BJ (cell line): ENCODE data around the gene WDR13. TPM values are rescaled to one million over a fixed set of nuclear protein-coding genes. Genes with fewer than 3 reads are reported as not detected.
"Not testable (repeated sequence)": the region's sequence is repeated elsewhere in the genome, so short reads cannot be mapped to it uniquely, and the experiment has no call there.

ENCODE experiments used
- CTCF ChIA-PET: fragments of 350-600 bp; formaldehyde crosslinking; extraction: SDS; loops from one replicate; lab custom pipeline; 2021; ENCODE audit warnings: antibody characterized with exemption, inconsistent platforms; lab: Yijun Ruan, JAX
- POLR2A ChIA-PET: fragments of 300-600 bp; sonication (Branson Sonifier 250); formaldehyde crosslinking; extraction: SDS; loops from one replicate; lab custom pipeline; 2021; ENCODE audit warnings: antibody characterized with exemption; lab: Charles Lee
- DNase-seq: peaks from one replicate; pipeline ENCODE4 v3.0.0-alpha.2; 2011; ENCODE audit warnings: low read depth
- H3K27me3 ChIP-seq: 2 replicates; pipeline ENCODE4 v1.6.0; 2011; ENCODE audit warnings: low read length; ENCODE audit not compliant: control insufficient read depth, insufficient read depth
- H3K36me3 ChIP-seq: 2 replicates; pipeline ENCODE4 v1.5.1; 2011; ENCODE audit warnings: low read length; ENCODE audit not compliant: control insufficient read depth, insufficient read depth
- H3K4me3 ChIP-seq: 2 replicates; pipeline ENCODE4 v1.5.1; 2011; ENCODE audit warnings: low read depth, mild to moderate bottlenecking, control low read depth, low read length
- polyA plus RNA-seq: library from polyadenylated mRNA; depleted of rRNA; stranded (reverse); fragments of >200 nt; gene quantifications from 2 replicates; pipeline ENCODE4 v1.2.3, GENCODE V29; 2011; rRNA removed
- small RNA-seq: library from RNA; depleted of rRNA; stranded (forward); fragments of <200 nt; gene quantifications from one replicate; pipeline ENCODE3, GENCODE V24; 2012; ENCODE audit warnings: low replicate concordance, low read depth; ENCODE audit not compliant: insufficient read length
- TF ChIP-seq, protein P1 (sequence below): IDR thresholded peaks from 2 replicates; pipeline ENCODE4 v1.5.1; 2011; ENCODE audit warnings: low read depth, mild to moderate bottlenecking, control low read depth, inconsistent platforms, low read length, moderate library complexity; ENCODE audit not compliant: insufficient read depth

The WDR13 gene
- polyA plus RNA-seq, 1 experiment = 119 TPM

DNA sequence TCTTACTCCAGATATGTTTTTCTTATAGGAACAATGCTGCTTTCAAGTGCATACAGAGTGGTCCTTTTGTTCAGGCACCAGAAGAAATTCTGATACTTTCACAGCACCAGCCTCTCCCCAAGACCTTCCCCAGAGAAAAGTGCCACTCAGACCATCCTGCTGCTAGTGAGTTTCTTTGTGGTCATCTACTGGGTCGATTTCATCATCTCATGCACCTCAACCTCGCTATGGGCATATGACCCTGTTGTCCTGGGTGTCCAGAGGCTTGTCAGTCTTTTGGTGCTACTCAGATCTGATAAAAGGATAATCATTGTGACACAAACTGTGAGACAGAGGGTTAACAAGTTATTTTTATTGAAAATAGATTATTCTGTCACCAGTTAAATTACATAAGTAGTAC is 39.5 kb downstream of the WDR13 start:
- no peaks in the 10 kb centered on the region for H3K27me3 ChIP-seq
- DNase-seq = no peak
- TF ChIP-seq, protein P1, sequence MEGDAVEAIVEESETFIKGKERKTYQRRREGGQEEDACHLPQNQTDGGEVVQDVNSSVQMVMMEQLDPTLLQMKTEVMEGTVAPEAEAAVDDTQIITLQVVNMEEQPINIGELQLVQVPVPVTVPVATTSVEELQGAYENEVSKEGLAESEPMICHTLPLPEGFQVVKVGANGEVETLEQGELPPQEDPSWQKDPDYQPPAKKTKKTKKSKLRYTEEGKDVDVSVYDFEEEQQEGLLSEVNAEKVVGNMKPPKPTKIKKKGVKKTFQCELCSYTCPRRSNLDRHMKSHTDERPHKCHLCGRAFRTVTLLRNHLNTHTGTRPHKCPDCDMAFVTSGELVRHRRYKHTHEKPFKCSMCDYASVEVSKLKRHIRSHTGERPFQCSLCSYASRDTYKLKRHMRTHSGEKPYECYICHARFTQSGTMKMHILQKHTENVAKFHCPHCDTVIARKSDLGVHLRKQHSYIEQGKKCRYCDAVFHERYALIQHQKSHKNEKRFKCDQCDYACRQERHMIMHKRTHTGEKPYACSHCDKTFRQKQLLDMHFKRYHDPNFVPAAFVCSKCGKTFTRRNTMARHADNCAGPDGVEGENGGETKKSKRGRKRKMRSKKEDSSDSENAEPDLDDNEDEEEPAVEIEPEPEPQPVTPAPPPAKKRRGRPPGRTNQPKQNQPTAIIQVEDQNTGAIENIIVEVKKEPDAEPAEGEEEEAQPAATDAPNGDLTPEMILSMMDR = no peak
- POLR2A ChIA-PET = no interaction called here
- no peak overlapping the region for H3K4me3 ChIP-seq
- no peaks in the 10 kb centered on the region for H3K36me3 ChIP-seq
- CTCF ChIA-PET = no interaction called here

DNA sequence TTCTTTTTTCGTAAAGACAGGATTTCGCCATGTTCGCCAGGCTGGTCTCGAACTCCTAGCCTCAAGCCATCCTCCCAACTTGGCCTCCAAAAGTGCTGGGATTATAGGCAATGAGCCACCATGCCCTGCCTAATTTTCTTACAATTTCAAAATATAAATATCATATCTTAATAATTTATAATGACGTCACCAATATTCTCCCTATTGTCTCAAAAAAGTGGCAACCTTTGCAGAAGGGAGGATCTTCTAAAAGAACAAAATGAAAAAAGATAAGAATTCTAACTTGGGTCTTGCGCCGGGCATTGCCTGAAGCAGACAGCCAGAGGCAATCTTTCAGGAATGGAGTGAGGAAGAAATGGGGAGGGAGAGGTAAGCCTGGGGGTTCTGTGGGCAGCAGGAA is 48.4 kb downstream of the WDR13 start:
- no peaks in the 10 kb centered on the region for H3K27me3 ChIP-seq
- ChIA-PET CTCF (no interaction called here), POLR2A (interaction anchor here (0.6 kb wide), 1 partner anchor 72 kb away, joined by 3 read pairs; the partner anchor contains the start of gene RBM3)
- H3K36me3 ChIP-seq = no peaks in the 10 kb centered on the region
- H3K4me3 ChIP-seq = no peak overlapping the region
- TF ChIP-seq, protein P1 = no peak
- DNase-seq = no peak

DNA sequence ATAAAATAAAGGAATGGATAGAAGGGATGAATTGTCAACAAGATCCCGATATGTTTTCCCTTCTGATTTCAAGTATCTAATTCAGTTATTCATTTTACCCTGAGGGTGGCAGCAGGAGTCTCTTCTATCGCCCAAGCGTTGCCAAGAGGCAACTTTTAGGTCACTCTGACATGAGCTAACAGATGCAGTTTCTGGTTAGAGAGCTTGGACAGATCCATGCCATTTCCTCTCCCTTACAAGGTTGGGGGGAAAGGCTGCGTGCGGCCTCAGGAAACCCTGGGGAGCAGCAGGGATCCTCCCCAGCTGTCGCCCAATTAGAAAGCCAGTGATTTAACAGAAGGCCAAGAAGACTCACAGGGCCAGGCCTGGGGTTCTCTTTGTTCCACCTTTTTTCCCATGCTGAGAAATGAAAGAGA is 51.1 kb downstream of the WDR13 start:
- CTCF ChIA-PET = interaction anchor here (1.4 kb wide), 1 partner anchor 89 kb away, joined by 4 read pairs; no protein-coding TSS in a partner anchor
- Histone ChIP-seq H3K36me3 (no peaks in the 10 kb centered on the region), H3K27me3 (peaks cover 2% of the 10 kb centered on the region; the same call in 1 of the 2 replicates), H3K4me3 (no peak overlapping the region)
- POLR2A ChIA-PET = no interaction called here
- peak; percentile 6 for DNase-seq
- TF ChIP-seq, protein P1 = peak; percentile 25; the same call in 1 of the 2 replicates

DNA sequence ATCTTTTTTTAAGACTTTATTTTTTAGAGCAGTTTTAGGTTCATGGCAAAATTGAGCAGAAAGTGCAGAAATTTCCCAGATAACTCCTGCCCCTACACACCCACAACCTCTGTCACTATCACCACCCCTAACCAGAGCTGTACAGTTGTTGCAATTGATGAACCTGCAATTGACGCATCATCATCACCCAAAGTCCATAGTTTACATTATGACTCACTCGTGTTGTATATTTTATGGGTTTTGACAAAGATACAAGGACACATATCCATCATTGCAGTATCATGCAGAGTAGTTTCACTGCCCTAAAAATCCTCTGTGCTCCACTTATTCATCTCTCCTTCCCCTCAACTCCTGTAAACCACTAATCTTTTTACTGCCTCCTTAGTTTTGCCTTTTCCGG is 51.8 kb downstream of the WDR13 start:
- H3K4me3 ChIP-seq = no peak overlapping the region
- ChIA-PET CTCF (interaction anchor here (0.6 to 1.4 kb wide), 2 partner anchors 88 to 1107 kb away, joined by 4 read pairs; no protein-coding TSS in a partner anchor), POLR2A (no interaction called here)
- TF ChIP-seq, protein P1 = no peak
- H3K36me3 ChIP-seq = no peaks in the 10 kb centered on the region
- H3K27me3 ChIP-seq = peaks cover 2% of the 10 kb centered on the region; the same call in 1 of the 2 replicates
- no peak for DNase-seq

DNA sequence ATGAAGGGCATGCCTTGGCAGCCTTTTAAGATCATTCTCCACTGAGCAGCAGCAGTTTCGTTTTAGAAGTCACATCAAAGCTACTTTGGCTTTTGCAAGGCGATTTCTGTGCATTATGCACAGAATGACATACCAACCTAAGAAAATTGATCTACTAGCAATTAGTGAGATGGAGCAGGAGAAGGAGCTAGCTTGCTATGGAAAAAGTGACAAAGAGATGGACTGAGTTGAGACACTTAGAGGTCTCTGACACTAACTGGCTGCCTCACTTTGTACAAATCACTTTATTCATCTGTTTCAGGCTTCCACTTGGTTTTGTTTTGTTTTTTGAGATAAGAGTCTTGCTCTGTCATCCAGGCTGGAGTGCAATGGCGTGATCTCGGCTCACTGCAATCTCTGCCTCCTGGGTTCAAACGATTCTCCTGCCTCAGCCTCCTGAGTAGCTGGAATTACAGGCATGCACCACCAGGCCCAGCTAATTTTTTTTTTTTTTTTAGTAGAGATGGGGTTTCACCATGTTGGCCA is 54.8 kb downstream of the WDR13 start:
- DNase-seq, H3K27me3 ChIP-seq, POLR2A ChIA-PET, H3K4me3 ChIP-seq, CTCF ChIA-PET, H3K36me3 ChIP-seq: not testable (repeated sequence)

DNA sequence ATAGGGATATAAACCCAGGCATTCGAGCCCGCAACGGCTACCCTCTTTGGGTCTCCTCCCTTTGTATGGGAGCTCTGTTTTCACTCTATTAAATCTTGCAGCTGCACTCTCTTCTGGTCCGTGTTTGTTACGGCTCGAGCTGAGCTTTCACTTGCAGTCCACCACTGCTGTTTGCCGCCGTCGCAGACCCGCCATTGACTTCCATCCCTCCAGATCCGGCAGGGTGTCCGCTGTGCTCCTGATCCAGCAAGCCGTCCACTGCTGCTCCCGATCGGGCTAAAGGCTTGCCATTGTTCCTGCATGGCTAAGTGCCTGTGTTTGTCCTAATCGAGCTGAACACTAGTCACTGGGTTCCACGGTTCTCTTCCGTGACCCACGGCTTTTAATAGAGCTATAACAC is 57.5 kb downstream of the WDR13 start:
- H3K36me3 ChIP-seq, H3K27me3 ChIP-seq, CTCF ChIA-PET, DNase-seq, H3K4me3 ChIP-seq, POLR2A ChIA-PET: not testable (repeated sequence)

Small RNA genes within 50 kb of the gene (small RNA-seq; reads per million reads assigned to genes)
- not detected for gene MRPL32P1

Other genes starting within 250 kb of the WDR13 start
- gene SSX3, start 240.8 kb upstream of the WDR13 start, polyA plus RNA-seq = not detected in 2 replicates
- gene SSX4, start 214.0 kb upstream of the WDR13 start, polyA plus RNA-seq = not detected in 2 replicates
- not detected in 2 replicates for gene SSX4B, start 185.5 kb upstream of the WDR13 start, polyA plus RNA-seq
- gene SLC38A5, start 127.2 kb upstream of the WDR13 start, polyA plus RNA-seq = 3.5 and 5.3 TPM in 2 replicates
- 24.5 and 44.3 TPM in 2 replicates for gene FTSJ1, start 121.3 kb upstream of the WDR13 start, polyA plus RNA-seq
- gene PORCN, start 88.5 kb upstream of the WDR13 start, polyA plus RNA-seq = 9.9 and 18.0 TPM in 2 replicates
- 28.3 and 36.1 TPM in 2 replicates for gene EBP, start 75.7 kb upstream of the WDR13 start, polyA plus RNA-seq
- 10.6 and 17.8 TPM in 2 replicates for gene TBC1D25, start 57.8 kb upstream of the WDR13 start, polyA plus RNA-seq
- 333 and 406 TPM in 2 replicates for gene RBM3, start 23.0 kb upstream of the WDR13 start, polyA plus RNA-seq
- 0.06 and 0.12 TPM in 2 replicates for gene WAS, start 86.3 kb downstream of the WDR13 start, polyA plus RNA-seq
- gene SUV39H1, start 99.2 kb downstream of the WDR13 start, polyA plus RNA-seq = 4.1 and 9.7 TPM in 2 replicates
- not detected in 2 replicates for gene GLOD5, start 164.3 kb downstream of the WDR13 start, polyA plus RNA-seq
- not detected in 2 replicates for gene GATA1, start 189.1 kb downstream of the WDR13 start, polyA plus RNA-seq
- 22.5 and 32.1 TPM in 2 replicates for gene HDAC6, start 204.6 kb downstream of the WDR13 start, polyA plus RNA-seq
- gene ERAS, start 229.0 kb downstream of the WDR13 start, polyA plus RNA-seq = not detected in 2 replicates
- gene PCSK1N, start 238.1 kb downstream of the WDR13 start, polyA plus RNA-seq = not detected in 2 replicates